Hepatocyte (in vitro differentiated cells): Measurements from ENCODE around the gene SND1. TPM values are rescaled to one million over a fixed set of nuclear protein-coding genes. Genes with fewer than 3 reads are reported as not detected.

ENCODE experiments used
- DNase-seq: peaks from one replicate; pipeline ENCODE4 v3.0.0-alpha.2; 2016; ENCODE audit warnings: low spot score
- H2AFZ ChIP-seq: fragments of 200-600 bp; sonication (generic); 2 replicates; pipeline ENCODE4 v1.6.0; 2016; ENCODE audit warnings: antibody characterized with exemption, mild to moderate bottlenecking
- H3K27ac ChIP-seq: fragments of 200-600 bp; sonication (generic); 2 replicates; pipeline ENCODE4 v1.5.1; 2016; ENCODE audit warnings: mild to moderate bottlenecking
- H3K27me3 ChIP-seq: fragments of 200-600 bp; sonication (generic); 2 replicates; pipeline ENCODE4 v1.6.1; 2016
- H3K36me3 ChIP-seq: fragments of 200-600 bp; sonication (generic); replicated peaks from 2 replicates; pipeline ENCODE4 v1.5.1; 2016; ENCODE audit warnings: low read depth; ENCODE audit not compliant: insufficient read depth
- H3K4me1 ChIP-seq: fragments of 200-600 bp; sonication (generic); 2 replicates; pipeline ENCODE4 v1.5.1; 2016; ENCODE audit warnings: mild to moderate bottlenecking, moderate library complexity; ENCODE audit not compliant: insufficient read depth
- H3K4me2 ChIP-seq: fragments of 200-600 bp; sonication (generic); 2 replicates; pipeline ENCODE4 v1.6.0; 2016
- H3K4me3 ChIP-seq: fragments of 200-600 bp; sonication (generic); 2 replicates; pipeline ENCODE4 v1.5.1; 2016; ENCODE audit warnings: mild to moderate bottlenecking
- H3K79me2 ChIP-seq: fragments of 200-600 bp; sonication (generic); 2 replicates; pipeline ENCODE4 v1.6.0; 2017; ENCODE audit warnings: mild to moderate bottlenecking
- H3K9me2 ChIP-seq: fragments of 200-600 bp; sonication (generic); replicated peaks from 2 replicates; pipeline ENCODE4 v1.6.0; 2017; ENCODE audit warnings: mild to moderate bottlenecking; ENCODE audit not compliant: insufficient read depth
- H3K9me3 ChIP-seq: fragments of 200-600 bp; sonication (generic); 2 replicates; pipeline ENCODE4 v1.5.1; 2016; ENCODE audit warnings: low read depth, mild to moderate bottlenecking
- H4K20me1 ChIP-seq: fragments of 200-600 bp; sonication (generic); 2 replicates; pipeline ENCODE4 v1.6.0; 2016; ENCODE audit warnings: mild to moderate bottlenecking; ENCODE audit not compliant: insufficient read depth, poor library complexity, severe bottlenecking
- EZH2 ChIP-seq: fragments of 200-600 bp; sonication (generic); IDR thresholded peaks from 2 replicates; pipeline ENCODE4 v1.6.1; 2016; ENCODE audit warnings: antibody characterized with exemption, mild to moderate bottlenecking, borderline replicate concordance
- EZH2phosphoT487 ChIP-seq: fragments of 200-600 bp; sonication (generic); IDR thresholded peaks from one replicate; pipeline ENCODE4 v1.6.1; 2018; ENCODE audit warnings: antibody characterized with exemption, mild to moderate bottlenecking, low read depth, moderate library complexity; ENCODE audit not compliant: unreplicated experiment, severe bottlenecking
- WGBS: methylation state at CpG from one replicate; pipeline ENCODE4 v1.1.6; 2016; ENCODE audit warnings: low lambda C conversion rate; ENCODE audit errors: missing lambda C conversion rate; 5-methylcytosine and 5-hydroxymethylcytosine counted together
- polyA plus RNA-seq: library from polyadenylated mRNA; unstranded; fragments of >200 nt; fragmentation: Nextera tagmentation; extraction: Ambion mirVana; gene quantifications from 2 replicates; pipeline ENCODE4 v1.2.1, GENCODE V29; 2016
- total RNA-seq: library from RNA; depleted of rRNA; stranded (reverse); fragments of >200 nt; gene quantifications from 2 replicates; pipeline ENCODE4 v1.2.3, GENCODE V29; 2014
- TF ChIP-seq, protein P1 (sequence below): fragments of 200-600 bp; sonication (generic); IDR thresholded peaks from 2 replicates; pipeline ENCODE4 v1.5.1; 2016; ENCODE audit warnings: antibody characterized with exemption, mild to moderate bottlenecking; ENCODE audit not compliant: poor library complexity

Gene SND1
- total and polyA plus RNA-seq, 2 experiments from 2014 or later: 141 to 200 TPM

DNA sequence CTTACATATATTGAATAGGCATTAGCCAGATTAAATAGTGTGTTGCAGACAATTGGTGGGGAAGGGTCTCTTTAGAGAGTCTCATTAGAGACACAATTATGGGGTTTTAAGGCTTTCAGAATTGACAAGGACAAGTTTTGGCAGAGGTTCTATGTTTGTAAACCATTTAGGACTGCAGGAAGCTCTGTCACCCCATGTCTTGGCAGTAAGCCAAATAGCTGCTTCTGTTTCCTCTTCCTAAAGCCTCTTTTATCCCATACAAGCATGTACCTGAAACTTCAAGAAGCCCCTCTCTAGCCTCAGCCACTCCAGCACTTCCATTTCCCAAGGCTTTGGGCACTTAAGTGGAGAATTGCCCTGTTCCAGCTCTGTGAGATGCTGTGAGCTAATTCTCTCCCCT lies 401.0 kb downstream of the SND1 start:
- Histone ChIP-seq H2AFZ (no peak overlapping the region), H3K4me1 (no peaks in the 10 kb centered on the region)
- DNase-seq: no peak

DNA sequence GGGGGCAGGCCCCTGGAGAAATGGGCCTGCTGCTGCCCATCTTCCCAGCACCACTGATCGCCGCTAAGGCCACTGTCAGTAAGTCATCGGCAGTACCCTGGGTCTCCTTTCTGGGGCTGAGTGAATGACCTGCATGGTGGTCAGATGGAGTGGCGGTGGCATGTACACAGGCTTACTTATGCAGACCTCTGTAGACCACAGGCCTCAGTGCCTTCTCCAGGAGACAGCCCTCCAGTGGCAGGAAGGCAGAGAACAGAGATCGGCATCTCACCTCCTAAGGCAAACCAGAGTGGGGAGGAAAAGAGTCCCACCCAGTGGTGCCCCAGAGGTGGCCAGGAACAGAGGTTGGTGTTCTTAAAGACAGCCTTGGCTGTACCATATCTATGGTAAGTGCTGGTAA lies 402.0 kb downstream of the SND1 start:
- H3K9me2 ChIP-seq: no peaks in the 10 kb centered on the region

More for the DNA sequence above, 401.0 kb downstream of the SND1 start:
- Histone ChIP-seq H3K4me2 (no peak overlapping the region), H3K9me2 (no peaks in the 10 kb centered on the region), H3K9me3 (no peaks in the 10 kb centered on the region), H3K27me3 (no peaks in the 10 kb centered on the region), H4K20me1 (peaks cover 10% of the 10 kb centered on the region), H3K36me3 (no peaks in the 10 kb centered on the region), H3K27ac (no peak overlapping the region), H3K79me2 (no peaks in the 10 kb centered on the region), H3K4me3 (no peak overlapping the region)
- TF ChIP-seq EZH2 (no peak), EZH2phosphoT487 (no peak)
- TF ChIP-seq, protein P1, sequence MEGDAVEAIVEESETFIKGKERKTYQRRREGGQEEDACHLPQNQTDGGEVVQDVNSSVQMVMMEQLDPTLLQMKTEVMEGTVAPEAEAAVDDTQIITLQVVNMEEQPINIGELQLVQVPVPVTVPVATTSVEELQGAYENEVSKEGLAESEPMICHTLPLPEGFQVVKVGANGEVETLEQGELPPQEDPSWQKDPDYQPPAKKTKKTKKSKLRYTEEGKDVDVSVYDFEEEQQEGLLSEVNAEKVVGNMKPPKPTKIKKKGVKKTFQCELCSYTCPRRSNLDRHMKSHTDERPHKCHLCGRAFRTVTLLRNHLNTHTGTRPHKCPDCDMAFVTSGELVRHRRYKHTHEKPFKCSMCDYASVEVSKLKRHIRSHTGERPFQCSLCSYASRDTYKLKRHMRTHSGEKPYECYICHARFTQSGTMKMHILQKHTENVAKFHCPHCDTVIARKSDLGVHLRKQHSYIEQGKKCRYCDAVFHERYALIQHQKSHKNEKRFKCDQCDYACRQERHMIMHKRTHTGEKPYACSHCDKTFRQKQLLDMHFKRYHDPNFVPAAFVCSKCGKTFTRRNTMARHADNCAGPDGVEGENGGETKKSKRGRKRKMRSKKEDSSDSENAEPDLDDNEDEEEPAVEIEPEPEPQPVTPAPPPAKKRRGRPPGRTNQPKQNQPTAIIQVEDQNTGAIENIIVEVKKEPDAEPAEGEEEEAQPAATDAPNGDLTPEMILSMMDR: no peak

DNA sequence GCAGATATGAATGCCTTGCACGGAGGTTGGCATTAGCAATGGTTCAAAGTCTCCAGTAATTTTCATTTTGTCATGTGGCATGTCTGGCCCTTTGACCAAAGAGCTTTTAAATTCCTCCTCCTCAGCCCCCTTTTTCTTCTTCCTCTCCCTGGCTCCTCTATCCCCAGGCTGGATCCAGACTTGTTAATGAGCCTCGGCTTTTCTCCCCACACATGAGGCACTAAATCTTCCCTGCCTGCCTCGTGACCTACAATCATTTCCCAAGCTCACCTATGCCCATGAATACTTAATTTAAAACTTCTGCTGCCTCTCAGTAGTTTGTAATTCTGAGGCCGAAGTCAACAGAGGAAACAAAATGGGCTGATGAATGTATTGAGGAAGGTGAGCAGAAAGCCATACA lies 402.5 kb downstream of the SND1 start:
- no peaks in the 10 kb centered on the region for H3K79me2 ChIP-seq
- peaks cover under 1% of the 10 kb centered on the region for H4K20me1 ChIP-seq
- TF ChIP-seq, protein P1: no peak
- TF ChIP-seq EZH2phosphoT487: no peak
- DNase-seq: no peak
- H2AFZ ChIP-seq: no peak overlapping the region
- H3K4me2 ChIP-seq: no peak overlapping the region
- H3K27ac ChIP-seq: no peak overlapping the region
- no peak overlapping the region for H3K4me3 ChIP-seq
- H3K27me3 ChIP-seq: no peaks in the 10 kb centered on the region
- H3K36me3 ChIP-seq: no peaks in the 10 kb centered on the region
- no peaks in the 10 kb centered on the region for H3K9me3 ChIP-seq
- H3K4me1 ChIP-seq: no peaks in the 10 kb centered on the region
- WGBS: 81% methylated on average over 4 of the region's 4 CpGs
- no peaks in the 10 kb centered on the region for H3K9me2 ChIP-seq

More for the DNA sequence above, 402.0 kb downstream of the SND1 start:
- no peaks in the 10 kb centered on the region for H3K36me3 ChIP-seq
- peaks cover 6% of the 10 kb centered on the region for H4K20me1 ChIP-seq
- no peak overlapping the region for H3K27ac ChIP-seq
- WGBS: 95% methylated on average over 5 of the region's 5 CpGs
- no peak overlapping the region for H3K4me3 ChIP-seq
- no peak for DNase-seq
- no peak overlapping the region for H3K4me2 ChIP-seq
- H2AFZ ChIP-seq: no peak overlapping the region
- H3K4me1 ChIP-seq: no peaks in the 10 kb centered on the region
- H3K27me3 ChIP-seq: no peaks in the 10 kb centered on the region
- H3K79me2 ChIP-seq: no peaks in the 10 kb centered on the region
- no peak for TF ChIP-seq EZH2phosphoT487
- TF ChIP-seq, protein P1: no peak
- no peaks in the 10 kb centered on the region for H3K9me3 ChIP-seq

DNA sequence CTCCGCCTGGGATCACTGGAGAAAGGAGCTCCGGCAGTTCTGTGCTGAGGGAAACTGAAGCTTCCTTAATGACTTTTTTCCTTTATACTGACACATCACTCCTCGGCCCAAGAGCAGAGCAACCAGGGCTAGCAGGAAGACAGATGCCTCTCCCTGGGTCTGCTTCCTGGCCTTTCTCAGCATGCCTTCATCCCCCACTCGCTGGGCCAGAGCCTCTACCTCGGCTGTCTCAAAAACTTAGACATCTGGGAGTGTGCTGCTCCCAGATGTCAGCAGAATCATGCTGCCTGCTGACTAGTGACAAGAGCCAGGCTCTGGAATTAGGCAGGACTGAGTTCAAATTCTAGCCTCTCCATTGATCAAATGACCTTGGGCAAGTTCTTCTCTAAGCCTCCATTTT lies 403.6 kb downstream of the SND1 start:
- no peak overlapping the region for H3K27ac ChIP-seq
- no peaks in the 10 kb centered on the region for H3K79me2 ChIP-seq
- no peaks in the 10 kb centered on the region for H3K9me3 ChIP-seq
- 65% methylated on average over 5 of the region's 5 CpGs for WGBS
- no peaks in the 10 kb centered on the region for H3K27me3 ChIP-seq
- no peaks in the 10 kb centered on the region for H3K4me1 ChIP-seq
- no peak overlapping the region for H3K4me3 ChIP-seq
- H2AFZ ChIP-seq: no peak overlapping the region
- no peak overlapping the region for H3K4me2 ChIP-seq
- no peaks in the 10 kb centered on the region for H3K9me2 ChIP-seq
- no peaks in the 10 kb centered on the region for H3K36me3 ChIP-seq
- DNase-seq: no peak
- TF ChIP-seq EZH2 (no peak), EZH2phosphoT487 (no peak)
- TF ChIP-seq, protein P1: no peak
- H4K20me1 ChIP-seq: peaks cover 5% of the 10 kb centered on the region
